GM10248 (cell line): Measurements from ENCODE around the gene HGS.
A peak's percentile ranks its signal among the peaks of the same experiment; 100 is the strongest.

Experiments
- CTCF ChIA-PET: fragments of 300-600 bp; sonication (Branson Sonifier 250); formaldehyde crosslinking; extraction: SDS; loops from one replicate; lab custom pipeline; 2021; ENCODE audit warnings: antibody characterized with exemption; lab: Yijun Ruan, JAX
- POLR2A ChIA-PET: fragments of 350-650 bp; sonication (Branson Sonifier 250); formaldehyde crosslinking; extraction: SDS; loops from one replicate; lab custom pipeline; 2020; ENCODE audit warnings: antibody characterized with exemption; lab: Yijun Ruan, JAX
- DNase-seq: peaks from one replicate; pipeline ENCODE4 v3.0.0; 2012; ENCODE audit errors: extremely low spot score
- TF ChIP-seq, protein P1 (sequence below): IDR thresholded peaks from 2 replicates; pipeline ENCODE4 v1.5.1; 2012; ENCODE audit warnings: mild to moderate bottlenecking, low read depth; ENCODE audit errors: extremely low read depth, missing control alignments, control extremely low read depth

HGS gene

DNA sequence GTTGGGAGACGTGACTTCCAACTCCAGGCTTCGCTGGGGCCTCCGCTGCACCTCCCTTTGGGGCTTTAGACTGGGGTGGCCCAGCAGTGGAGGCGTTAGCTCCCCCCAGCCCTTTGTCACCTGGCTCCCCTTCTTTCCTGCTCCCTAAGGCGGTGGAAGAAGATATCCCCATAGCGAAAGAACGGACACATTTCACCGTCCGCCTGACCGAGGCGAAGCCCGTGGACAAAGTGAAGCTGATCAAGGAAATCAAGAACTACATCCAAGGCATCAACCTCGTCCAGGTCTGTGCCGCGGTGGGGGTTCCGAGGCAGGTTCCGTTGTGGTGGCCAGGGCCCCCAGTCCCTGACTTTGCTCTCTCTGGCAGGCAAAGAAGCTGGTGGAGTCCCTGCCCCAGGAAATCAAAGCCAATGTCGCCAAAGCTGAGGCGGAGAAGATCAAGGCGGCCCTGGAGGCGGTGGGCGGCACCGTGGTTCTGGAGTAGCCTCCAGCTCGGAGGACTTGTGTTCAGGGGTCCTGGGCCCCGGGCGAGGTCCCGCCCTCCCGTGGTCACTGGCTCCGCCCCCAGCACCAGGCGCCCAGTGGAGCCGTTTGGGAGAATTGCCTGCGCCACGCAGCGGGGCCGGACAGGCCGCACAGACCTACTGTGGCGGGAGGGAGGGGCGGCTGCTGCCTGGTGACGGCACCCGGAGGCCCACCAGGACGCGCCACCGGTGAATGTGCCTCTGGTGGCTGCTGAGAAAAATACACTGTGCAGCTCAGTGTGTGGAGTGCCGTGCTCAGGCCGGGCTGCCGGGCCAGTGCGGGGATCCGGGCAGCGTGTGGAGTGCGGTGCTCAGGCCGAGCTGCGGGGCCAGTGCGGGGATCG, 23.2 kb downstream of the HGS start:
- TF ChIP-seq, protein P1, sequence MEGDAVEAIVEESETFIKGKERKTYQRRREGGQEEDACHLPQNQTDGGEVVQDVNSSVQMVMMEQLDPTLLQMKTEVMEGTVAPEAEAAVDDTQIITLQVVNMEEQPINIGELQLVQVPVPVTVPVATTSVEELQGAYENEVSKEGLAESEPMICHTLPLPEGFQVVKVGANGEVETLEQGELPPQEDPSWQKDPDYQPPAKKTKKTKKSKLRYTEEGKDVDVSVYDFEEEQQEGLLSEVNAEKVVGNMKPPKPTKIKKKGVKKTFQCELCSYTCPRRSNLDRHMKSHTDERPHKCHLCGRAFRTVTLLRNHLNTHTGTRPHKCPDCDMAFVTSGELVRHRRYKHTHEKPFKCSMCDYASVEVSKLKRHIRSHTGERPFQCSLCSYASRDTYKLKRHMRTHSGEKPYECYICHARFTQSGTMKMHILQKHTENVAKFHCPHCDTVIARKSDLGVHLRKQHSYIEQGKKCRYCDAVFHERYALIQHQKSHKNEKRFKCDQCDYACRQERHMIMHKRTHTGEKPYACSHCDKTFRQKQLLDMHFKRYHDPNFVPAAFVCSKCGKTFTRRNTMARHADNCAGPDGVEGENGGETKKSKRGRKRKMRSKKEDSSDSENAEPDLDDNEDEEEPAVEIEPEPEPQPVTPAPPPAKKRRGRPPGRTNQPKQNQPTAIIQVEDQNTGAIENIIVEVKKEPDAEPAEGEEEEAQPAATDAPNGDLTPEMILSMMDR, result no peak
- CTCF ChIA-PET, result interaction anchor here (0.9 to 1.5 kb wide), 2 partner anchors 23 to 32 kb away, joined by 3 read pairs; partner anchors contain the start of genes ARL16 and HGS

GRCh38 chr17:81707725-81708646, 24.2 kb downstream of the HGS start:
- TF ChIP-seq, protein P1, result no peak
- ChIA-PET POLR2A (no interaction called here), CTCF (interaction anchor here (1.5 kb wide), 1 partner anchor 24 kb away, joined by 3 read pairs; the partner anchor contains the start of genes ARL16 and HGS)
- DNase-seq, result no peak

More for the DNA sequence above, 23.2 kb downstream of the HGS start:
- POLR2A ChIA-PET, result interaction anchor here (1.5 kb wide), 1 partner anchor 23 kb away, joined by 3 read pairs; the partner anchor contains the start of genes ARL16 and HGS
- no peak for DNase-seq

GRCh38 chr17:81708739-81709185, 25.0 kb downstream of the HGS start:
- CTCF ChIA-PET, result no interaction called here
- TF ChIP-seq, protein P1, result no peak
- DNase-seq, result no peak
- POLR2A ChIA-PET, result no interaction called here

GRCh38 chr17:81710514-81711308, 26.9 kb downstream of the HGS start:
- ChIA-PET POLR2A (interaction anchor here (1.3 kb wide), 1 partner anchor 8 kb away, joined by 4 read pairs; the partner anchor contains the start of gene MRPL12), CTCF (interaction anchor here (1.4 kb wide), 1 partner anchor 8 kb away, joined by 5 read pairs; the partner anchor contains the start of gene MRPL12)
- TF ChIP-seq, protein P1, result no peak
- DNase-seq, result no peak

GRCh38 chr17:81711814-81712467, 28.1 kb downstream of the HGS start, which contains the start of gene SLC25A10:
Gene SLC25A10, plus strand, starts transcription at chr17:81712284. Its CDS starts 143 bp downstream, at chr17:81712427.
- TF ChIP-seq, protein P1, result no peak
- CTCF ChIA-PET, result interaction anchor here (1.4 kb wide), 1 partner anchor 9 kb away, joined by 5 read pairs; the partner anchor contains the start of gene MRPL12
- peak; percentile 93 for DNase-seq
- POLR2A ChIA-PET, result interaction anchor here (1.0 to 1.3 kb wide), 2 partner anchors 9 to 13 kb away, joined by 4 read pairs; partner anchors contain the start of gene MRPL12
